Measurements from ENCODE around the gene CENPI. TPM values are rescaled to one million over a fixed set of nuclear protein-coding genes. Genes with fewer than 3 reads are reported as not detected.

Gene CENPI
- total and polyA plus RNA-seq, 2 of the 13 experiments (the other 11 are each of a cell fraction or from before 2014, with no cell fraction given): 5.1 to 26.5 TPM

GRCh38 chrX:101051549-101052302 lies 46.3 kb upstream of the CENPI start, which contains the start of gene TRMT2B (continued):
- no peak for TF ChIP-seq ZNF407 (CRISPR knock-in tag; IDR thresholded peaks at IDR 0.05; ENCODE audit: not compliant biosample characterization)
- TF ChIP-seq NKX3-1 (CRISPR knock-in tag; IDR thresholded peaks at IDR 0.05): no peak
- TF ChIP-seq PAF1 (CRISPR knock-in tag; IDR thresholded peaks at IDR 0.05): no peak
- TF ChIP-seq MED13 (CRISPR knock-in tag; IDR thresholded peaks at IDR 0.05): no peak
- TF ChIP-seq POLR2AphosphoS5 (IDR thresholded peaks at IDR 0.05; ENCODE audit: low read depth, low read length): peak; percentile 8; the same call in 1 of the 2 replicates
- TF ChIP-seq PHF20 (CRISPR knock-in tag; IDR thresholded peaks at IDR 0.05): peak; percentile 47
- TF ChIP-seq, protein P1, sequence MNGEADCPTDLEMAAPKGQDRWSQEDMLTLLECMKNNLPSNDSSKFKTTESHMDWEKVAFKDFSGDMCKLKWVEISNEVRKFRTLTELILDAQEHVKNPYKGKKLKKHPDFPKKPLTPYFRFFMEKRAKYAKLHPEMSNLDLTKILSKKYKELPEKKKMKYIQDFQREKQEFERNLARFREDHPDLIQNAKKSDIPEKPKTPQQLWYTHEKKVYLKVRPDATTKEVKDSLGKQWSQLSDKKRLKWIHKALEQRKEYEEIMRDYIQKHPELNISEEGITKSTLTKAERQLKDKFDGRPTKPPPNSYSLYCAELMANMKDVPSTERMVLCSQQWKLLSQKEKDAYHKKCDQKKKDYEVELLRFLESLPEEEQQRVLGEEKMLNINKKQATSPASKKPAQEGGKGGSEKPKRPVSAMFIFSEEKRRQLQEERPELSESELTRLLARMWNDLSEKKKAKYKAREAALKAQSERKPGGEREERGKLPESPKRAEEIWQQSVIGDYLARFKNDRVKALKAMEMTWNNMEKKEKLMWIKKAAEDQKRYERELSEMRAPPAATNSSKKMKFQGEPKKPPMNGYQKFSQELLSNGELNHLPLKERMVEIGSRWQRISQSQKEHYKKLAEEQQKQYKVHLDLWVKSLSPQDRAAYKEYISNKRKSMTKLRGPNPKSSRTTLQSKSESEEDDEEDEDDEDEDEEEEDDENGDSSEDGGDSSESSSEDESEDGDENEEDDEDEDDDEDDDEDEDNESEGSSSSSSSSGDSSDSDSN (CRISPR knock-in tag; IDR thresholded peaks at IDR 0.05): peak; percentile 21; the same call in 1 of the 2 replicates
- 0 out of 2 replicates have a peak, but pooled peaks have one; percentile 33 for TF ChIP-seq MEF2D (CRISPR knock-in tag; IDR thresholded peaks at IDR 0.05)
- TF ChIP-seq PHF21A (CRISPR knock-in tag; IDR thresholded peaks at IDR 0.05): no peak
- TF ChIP-seq, protein P2, sequence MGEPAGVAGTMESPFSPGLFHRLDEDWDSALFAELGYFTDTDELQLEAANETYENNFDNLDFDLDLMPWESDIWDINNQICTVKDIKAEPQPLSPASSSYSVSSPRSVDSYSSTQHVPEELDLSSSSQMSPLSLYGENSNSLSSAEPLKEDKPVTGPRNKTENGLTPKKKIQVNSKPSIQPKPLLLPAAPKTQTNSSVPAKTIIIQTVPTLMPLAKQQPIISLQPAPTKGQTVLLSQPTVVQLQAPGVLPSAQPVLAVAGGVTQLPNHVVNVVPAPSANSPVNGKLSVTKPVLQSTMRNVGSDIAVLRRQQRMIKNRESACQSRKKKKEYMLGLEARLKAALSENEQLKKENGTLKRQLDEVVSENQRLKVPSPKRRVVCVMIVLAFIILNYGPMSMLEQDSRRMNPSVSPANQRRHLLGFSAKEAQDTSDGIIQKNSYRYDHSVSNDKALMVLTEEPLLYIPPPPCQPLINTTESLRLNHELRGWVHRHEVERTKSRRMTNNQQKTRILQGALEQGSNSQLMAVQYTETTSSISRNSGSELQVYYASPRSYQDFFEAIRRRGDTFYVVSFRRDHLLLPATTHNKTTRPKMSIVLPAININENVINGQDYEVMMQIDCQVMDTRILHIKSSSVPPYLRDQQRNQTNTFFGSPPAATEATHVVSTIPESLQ (CRISPR knock-in tag; conservative IDR thresholded peaks at IDR 0.05): no peak
- TF ChIP-seq ZNF256 (CRISPR knock-in tag; conservative IDR thresholded peaks at IDR 0.05): no peak
- TF ChIP-seq, protein P3, sequence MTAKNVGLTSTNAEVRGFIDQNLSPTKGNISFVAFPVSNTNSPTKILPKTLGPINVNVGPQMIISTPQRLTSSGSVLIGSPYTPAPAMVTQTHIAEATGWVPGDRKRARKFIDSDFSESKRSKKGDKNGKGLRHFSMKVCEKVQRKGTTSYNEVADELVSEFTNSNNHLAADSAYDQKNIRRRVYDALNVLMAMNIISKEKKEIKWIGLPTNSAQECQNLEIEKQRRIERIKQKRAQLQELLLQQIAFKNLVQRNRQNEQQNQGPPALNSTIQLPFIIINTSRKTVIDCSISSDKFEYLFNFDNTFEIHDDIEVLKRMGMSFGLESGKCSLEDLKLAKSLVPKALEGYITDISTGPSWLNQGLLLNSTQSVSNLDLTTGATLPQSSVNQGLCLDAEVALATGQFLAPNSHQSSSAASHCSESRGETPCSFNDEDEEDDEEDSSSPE (CRISPR knock-in tag; IDR thresholded peaks at IDR 0.05): peak; percentile 69
- no peak for TF ChIP-seq ZFP62 (CRISPR knock-in tag; IDR thresholded peaks at IDR 0.05)
- no peak for TF ChIP-seq ERF (CRISPR knock-in tag; IDR thresholded peaks at IDR 0.05)

Measured in HepG2 (cell line).